H1 (cell line): ENCODE results near the gene HNRNPU. TPM values are rescaled to one million over a fixed set of nuclear protein-coding genes. Genes with fewer than 3 reads are reported as not detected.

Experiments
- CTCF ChIA-PET: fragments of 300-600 bp; sonication (Branson Sonifier 250); formaldehyde crosslinking; loops from one replicate; lab custom pipeline; 2021; ENCODE audit not compliant: partially characterized antibody; lab: Charles Lee
- POLR2A ChIA-PET: fragments of 300-600 bp; sonication (Branson Sonifier 250); formaldehyde crosslinking; loops from one replicate; lab custom pipeline; 2021; ENCODE audit warnings: inconsistent platforms; ENCODE audit not compliant: partially characterized antibody; lab: Charles Lee
- DNase-seq, 2 experiments: peaks; one replicate each; pipeline versions ENCODE4 v3.0.0 to v3.0.0-alpha.2; 2010 to 2022; ENCODE audit warnings: low spot score in 2 of 2, low read depth in 1 of 2, mixed read lengths in 1 of 2
- FAIRE-seq: peaks from 2 replicates; lab custom pipeline; 2011; peaks lifted over from hg19 to GRCh38; lab: Jason Lieb, UNC
- H2AFZ ChIP-seq: 2 replicates; pipeline ENCODE4 v1.8.1; 2012; ENCODE audit warnings: low read length, inconsistent platforms
- H2AK5ac ChIP-seq: 2 replicates; pipeline ENCODE4 v1.6.1; 2013; ENCODE audit warnings: low read depth, low read length
- H2BK120ac ChIP-seq: replicated peaks from 2 replicates; pipeline ENCODE3; 2013; ENCODE audit warnings: low read depth, low read length, inconsistent platforms
- H2BK12ac ChIP-seq: 2 replicates; pipeline ENCODE4 v1.6.1; 2013; ENCODE audit warnings: low read depth, low read length
- H2BK15ac ChIP-seq: 2 replicates; pipeline ENCODE4 v1.6.1; 2013; ENCODE audit warnings: low read length
- H2BK20ac ChIP-seq: 2 replicates; pipeline ENCODE4 v1.6.1; 2013; ENCODE audit warnings: low read length
- H2BK5ac ChIP-seq: 2 replicates; pipeline ENCODE4 v1.6.1; 2013; ENCODE audit warnings: low read depth, low read length
- H3K14ac ChIP-seq: 2 replicates; pipeline ENCODE4 v1.6.1; 2013; ENCODE audit warnings: inconsistent platforms; ENCODE audit not compliant: insufficient read length
- H3K18ac ChIP-seq: 2 replicates; pipeline ENCODE4 v1.6.1; 2013; ENCODE audit warnings: low read length; ENCODE audit errors: extremely low read depth
- H3K23ac ChIP-seq: 2 replicates; pipeline ENCODE4 v1.6.1; 2013; ENCODE audit warnings: inconsistent platforms; ENCODE audit not compliant: insufficient read length
- H3K23me2 ChIP-seq: 2 replicates; pipeline ENCODE4 v1.6.1; 2013; ENCODE audit warnings: low read depth, low read length
- H3K27ac ChIP-seq: 2 replicates; pipeline ENCODE4 v1.6.1; 2011; ENCODE audit warnings: low read depth, low read length, inconsistent platforms
- H3K27me3 ChIP-seq, 4 experiments: replicated peaks in 1 of 4; 1 replicate in 1 of 4; 2 replicates in 3 of 4; pipeline versions ENCODE4 v1.6.1 to v1.8.1; 2011 to 2013; ENCODE audit warnings: low read length in 3 of 4, mild to moderate bottlenecking in 3 of 4, inconsistent platforms in 2 of 4, mixed read lengths in 2 of 4, moderate library complexity in 1 of 4; ENCODE audit not compliant: control insufficient read depth in 3 of 4, insufficient read depth in 3 of 4; ENCODE audit errors: extremely low read depth in 1 of 4
- H3K36me3 ChIP-seq, 4 experiments: 2 replicates each; pipeline versions ENCODE4 v1.6.1 to v1.8.1; 2011 to 2013; ENCODE audit warnings: mild to moderate bottlenecking in 4 of 4, low read length in 3 of 4, moderate library complexity in 2 of 4, control low read depth in 1 of 4, inconsistent platforms in 1 of 4; ENCODE audit not compliant: insufficient read depth in 4 of 4, control insufficient read depth in 2 of 4
- H3K4ac ChIP-seq: replicated peaks from 2 replicates; pipeline ENCODE3; 2013; ENCODE audit warnings: low read length, low read depth, mixed read lengths, inconsistent platforms; ENCODE audit not compliant: insufficient read length
- H3K4me1 ChIP-seq, 4 experiments: replicated peaks in 1 of 4; 1 replicate in 1 of 4; 2 replicates in 3 of 4; pipeline versions ENCODE4 v1.6.1 to v1.8.1; 2011 to 2013; ENCODE audit warnings: low read length in 3 of 4, inconsistent platforms in 2 of 4, mixed read lengths in 1 of 4; ENCODE audit not compliant: insufficient read depth in 4 of 4, control insufficient read depth in 3 of 4
- H3K4me2 ChIP-seq, 2 experiments: 2 replicates each; pipeline versions ENCODE4 v1.6.1 to v1.8.1; 2011 to 2013; ENCODE audit warnings: low read depth in 2 of 2, low read length in 2 of 2, control low read depth in 1 of 2, inconsistent platforms in 1 of 2, mild to moderate bottlenecking in 1 of 2; ENCODE audit not compliant: insufficient read depth in 1 of 2
- H3K4me3 ChIP-seq, 4 experiments: fragments of 200-600, 300-600 bp in 1 of 4; sonication (generic), shearing (Covaris generic), sonication (Bioruptor Twin) in 1 of 4; 2 replicates each; pipeline versions ENCODE4 v1.5.1 to v1.8.1; 2011 to 2016; ENCODE audit warnings: low read length in 4 of 4, low read depth in 3 of 4, control low read depth in 2 of 4, inconsistent platforms in 2 of 4, mild to moderate bottlenecking in 2 of 4, mixed read lengths in 1 of 4, moderate library complexity in 1 of 4; ENCODE audit not compliant: insufficient read depth in 2 of 4; ENCODE audit errors: extremely low read depth in 1 of 4
- H3K56ac ChIP-seq: replicated peaks from 2 replicates; pipeline ENCODE3; 2013; ENCODE audit warnings: low read depth, mild to moderate bottlenecking, mixed read lengths, low read length, inconsistent platforms; ENCODE audit not compliant: insufficient read length
- H3K79me1 ChIP-seq: 2 replicates; pipeline ENCODE4 v1.6.1; 2013; ENCODE audit warnings: low read depth, low read length, control low read depth
- H3K79me2 ChIP-seq, 2 experiments: 2 replicates each; pipeline versions ENCODE4 v1.6.1 to v1.8.1; 2012 to 2013; ENCODE audit warnings: low read length in 2 of 2, mild to moderate bottlenecking in 2 of 2, inconsistent platforms in 1 of 2; ENCODE audit not compliant: insufficient read depth in 2 of 2, control insufficient read depth in 1 of 2
- H3K9ac ChIP-seq, 4 experiments: replicated peaks in 1 of 4; 1 replicate in 1 of 4; 2 replicates in 3 of 4; pipeline versions ENCODE4 v1.6.1 to v1.8.1; 2011 to 2013; ENCODE audit warnings: low read depth in 3 of 4, low read length in 3 of 4, control low read depth in 2 of 4, mild to moderate bottlenecking in 2 of 4, moderate library complexity in 2 of 4, inconsistent platforms in 1 of 4; ENCODE audit errors: extremely low read depth in 1 of 4
- H3K9me3 ChIP-seq, 2 experiments: 2 replicates each; pipeline versions ENCODE4 v1.6.1 to v1.8.1; 2012 to 2013; ENCODE audit warnings: mild to moderate bottlenecking in 2 of 2, moderate library complexity in 2 of 2, control low read depth in 1 of 2, inconsistent platforms in 1 of 2, low read depth in 1 of 2, low read length in 1 of 2, mixed read lengths in 1 of 2; ENCODE audit not compliant: insufficient read depth in 2 of 2
- H4K20me1 ChIP-seq, 2 experiments: replicated peaks in 1 of 2; 2 replicates each; pipeline versions ENCODE3 to v1.8.1; 2011 to 2013; ENCODE audit warnings: inconsistent platforms in 2 of 2, low read length in 2 of 2, mild to moderate bottlenecking in 1 of 2; ENCODE audit not compliant: insufficient read depth in 2 of 2, control insufficient read depth in 1 of 2
- H4K5ac ChIP-seq: 2 replicates; pipeline ENCODE4 v1.6.1; 2013; ENCODE audit warnings: low read length, low read depth, mixed read lengths, inconsistent platforms; ENCODE audit not compliant: insufficient read length
- H4K8ac ChIP-seq: 2 replicates; pipeline ENCODE4 v1.8.0; 2013; ENCODE audit warnings: mild to moderate bottlenecking, moderate library complexity, low read length, inconsistent platforms; ENCODE audit not compliant: insufficient read depth; ENCODE audit errors: extremely low read depth
- H4K91ac ChIP-seq: replicated peaks from 2 replicates; pipeline ENCODE3; 2013; ENCODE audit warnings: low read length, mixed read lengths, inconsistent platforms; ENCODE audit not compliant: insufficient read length
- BCL11A ChIP-seq, 2 experiments: IDR thresholded peaks; one replicate each; pipeline ENCODE4 v1.6.1; 2011; ENCODE audit warnings: low read depth in 2 of 2, low read length in 2 of 2, mild to moderate bottlenecking in 2 of 2
- CEBPB ChIP-seq: IDR thresholded peaks from 2 replicates; pipeline ENCODE4 v1.6.1; 2012; ENCODE audit warnings: low read depth, low read length
- CHD2 ChIP-seq: IDR thresholded peaks from 2 replicates; pipeline ENCODE4 v1.6.1; 2012; ENCODE audit warnings: low read length, improper control_type of control experiment
- CREB1 ChIP-seq: IDR thresholded peaks from 2 replicates; pipeline ENCODE4 v1.6.1; 2012; ENCODE audit warnings: inconsistent platforms
- HDAC2 ChIP-seq, 2 experiments: fragments of 300-600 bp in 1 of 2; sonication (generic) in 1 of 2; IDR thresholded peaks; 2 replicates each; pipeline ENCODE4 v1.6.1; 2011 to 2012; ENCODE audit warnings: low read depth in 2 of 2, low read length in 2 of 2, mild to moderate bottlenecking in 2 of 2, moderate library complexity in 2 of 2, borderline replicate concordance in 1 of 2, inconsistent platforms in 1 of 2
- POLR2A ChIP-seq, 2 experiments: IDR thresholded peaks; 1 replicate in 1 of 2; 2 replicates in 1 of 2; pipeline ENCODE4 v1.6.1; 2011; ENCODE audit warnings: low read depth in 2 of 2, low read length in 2 of 2, mild to moderate bottlenecking in 2 of 2; ENCODE audit errors: control extremely low read depth in 1 of 2
- RXRA ChIP-seq: IDR thresholded peaks from 2 replicates; pipeline ENCODE4 v1.6.1; 2011; ENCODE audit warnings: low read depth, mild to moderate bottlenecking, low read length, moderate library complexity; ENCODE audit not compliant: insufficient read depth
- SIX5 ChIP-seq: IDR thresholded peaks from 2 replicates; pipeline ENCODE4 v1.6.1; 2011; ENCODE audit warnings: mild to moderate bottlenecking, low read depth, low read length
- WGBS, 2 experiments: shearing (Covaris generic) in 1 of 2; methylation state at CpG; one replicate each; pipeline versions ENCODE4 v1.1.6 to v1.1.7; 2013 to 2015; ENCODE audit warnings: low lambda C conversion rate in 2 of 2, mixed read lengths in 2 of 2, inconsistent platforms in 1 of 2, low coverage in 1 of 2, missing lambda C conversion rate in 1 of 2; ENCODE audit not compliant: insufficient replicate concordance in 2 of 2, insufficient coverage in 1 of 2, insufficient read length in 1 of 2; ENCODE audit errors: extremely low coverage in 1 of 2, missing lambda C conversion rate in 1 of 2; 5-methylcytosine and 5-hydroxymethylcytosine counted together
- polyA plus RNA-seq, 7 experiments: library from polyadenylated mRNA; depleted of rRNA in 3 of 7; stranded (reverse) in 5 of 7; unstranded in 2 of 7; fragments of >200 nt in 5 of 7; fragments of 200-250 nt in 2 of 7; gene quantifications; 1 replicate in 5 of 7; 2 replicates in 1 of 7; 4 replicates in 1 of 7; pipeline versions ENCODE4 v1.2.1 to v1.2.3, GENCODE V29; 2011 to 2013; ENCODE audit warnings: missing spikeins in 2 of 7, mixed read lengths in 2 of 7
- total RNA-seq: library from RNA; stranded (reverse); fragmentation: NEBNext Ultra II Directional; extraction: Animal tissue kit (Norgen Biotek cat#: 25700); gene quantifications from 2 replicates; pipeline ENCODE4 v1.2.1, GENCODE V29; 2021

Gene HNRNPU
- total and polyA plus RNA-seq, 2 of the 8 experiments (the other 6 are each of a cell fraction or from before 2014, with no cell fraction given) = 95.6 to 606 TPM

DNA sequence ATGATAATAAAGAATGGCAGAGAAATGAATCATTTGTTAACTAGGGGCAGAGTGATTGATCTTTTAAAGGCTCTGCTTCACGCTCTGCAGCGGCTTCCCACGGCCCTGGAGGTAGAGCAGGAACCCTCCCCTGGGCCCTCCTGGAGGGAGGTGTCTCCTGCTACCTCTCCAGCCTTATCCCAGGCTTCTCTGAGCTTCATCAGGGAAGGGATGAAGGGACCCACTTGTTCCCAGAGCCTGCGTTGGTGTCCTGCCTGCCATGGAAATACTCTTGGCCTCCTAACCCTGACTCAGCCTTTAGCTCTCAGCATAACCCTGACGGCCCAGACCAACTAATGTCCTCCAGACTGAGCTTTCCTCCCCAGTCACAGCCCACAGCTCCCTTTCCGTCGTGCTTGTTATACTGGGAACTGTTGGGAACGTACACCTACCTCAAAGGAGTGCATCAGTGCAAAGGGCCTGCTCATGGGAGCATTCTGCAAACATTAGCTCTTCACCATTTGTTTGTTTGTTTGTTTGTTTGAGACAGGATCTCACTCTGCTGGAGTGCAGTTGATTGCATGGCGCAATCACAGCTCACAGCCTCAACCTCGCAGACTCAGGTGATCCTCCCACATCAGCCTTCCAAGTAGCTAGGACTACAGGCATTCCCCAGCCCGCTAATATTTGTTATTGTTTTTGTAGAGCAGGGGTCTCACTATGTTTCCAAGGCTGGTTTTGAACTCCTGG is 17.4 kb upstream of the HNRNPU start:
- TF ChIP-seq RXRA = no peak
- TF ChIP-seq CHD2 = no peak
- TF ChIP-seq POLR2A (IDR thresholded peaks at IDR 0.05; ENCODE audit: control extremely low read depth in 1 of 2, low read depth in 2 of 2, low read length in 2 of 2) = no peak
- peak; percentile 67 for TF ChIP-seq CEBPB
- TF ChIP-seq HDAC2 (IDR thresholded peaks at IDR 0.05; ENCODE audit: borderline replicate concordance in 1 of 2, low read depth in 2 of 2, low read length in 2 of 2) = no peak
- TF ChIP-seq SIX5 = no peak
- TF ChIP-seq CREB1 = no peak
- TF ChIP-seq BCL11A (IDR thresholded peaks at IDR 0.05; ENCODE audit: low read depth in 2 of 2, low read length in 2 of 2) = no peak
- Histone ChIP-seq H4K20me1 (no peaks in the 10 kb centered on the region), H3K4me1 (peaks cover 0 to 4% (median 0%) of the 10 kb centered on the region in 4 experiments; a peak in 1 of 7 replicates), H3K27ac (no peak overlapping the region), H4K5ac (no peak overlapping the region), H3K23me2 (peaks cover 3% of the 10 kb centered on the region; the same call in 1 of the 2 replicates), H3K23ac (no peak overlapping the region), H4K8ac (no peak overlapping the region; the same call in 1 of the 2 replicates), H3K36me3 (no peaks in the 10 kb centered on the region), H3K79me1 (no peaks in the 10 kb centered on the region), H3K56ac (no peak overlapping the region), H3K14ac (no peak overlapping the region), H3K27me3 (no peaks in the 10 kb centered on the region), H3K9me3 (no peaks in the 10 kb centered on the region), H2BK15ac (no peak overlapping the region), H2BK12ac (no peak overlapping the region), H3K18ac (0 out of 2 replicates have a peak overlapping the region, but pooled peaks have one; percentile 36), H2BK5ac (peak overlapping the region; percentile 38; the same call in 1 of the 2 replicates), H2BK20ac (0 out of 2 replicates have a peak overlapping the region, but pooled peaks have one; percentile 74), H3K4me2 (no peak overlapping the region), H3K4me3 (no peak overlapping the region), H2BK120ac (peak overlapping the region; percentile 39), H2AFZ (peak overlapping the region; percentile 98), H3K9ac (no peak overlapping the region), H3K79me2 (no peaks in the 10 kb centered on the region), H4K91ac (peak overlapping the region; percentile 88), H3K4ac (no peak overlapping the region), H2AK5ac (no peak overlapping the region)
- ChIA-PET POLR2A (interaction anchor here (0.9 to 13.0 kb wide), 3 partner anchors 18 to 29 kb away, joined by 3 to 102 read pairs (median 7); partner anchors contain the start of gene HNRNPU), CTCF (interaction anchor here (0.6 to 1.2 kb wide), 5 partner anchors 18 to 275 kb away, joined by 3 to 5 read pairs (median 3); no protein-coding TSS in a partner anchor)
- FAIRE-seq (no peak), DNase-seq (no peak)
- 68% methylated on average over 11 of the region's 11 CpGs; no CpG with 5 or more reads in 1 of the 2 experiments for WGBS, 2 experiments
